Measurements from ENCODE around the gene TAB2.
"Not testable (repeated sequence)": the region's sequence is repeated elsewhere in the genome, so short reads cannot be mapped to it uniquely, and the experiment has no call there.

The TAB2 gene

GRCh38 chr6:149335924-149336608 lies 18.6 kb downstream of the TAB2 start:
- peak; percentile 26 for DNase-seq

DNA sequence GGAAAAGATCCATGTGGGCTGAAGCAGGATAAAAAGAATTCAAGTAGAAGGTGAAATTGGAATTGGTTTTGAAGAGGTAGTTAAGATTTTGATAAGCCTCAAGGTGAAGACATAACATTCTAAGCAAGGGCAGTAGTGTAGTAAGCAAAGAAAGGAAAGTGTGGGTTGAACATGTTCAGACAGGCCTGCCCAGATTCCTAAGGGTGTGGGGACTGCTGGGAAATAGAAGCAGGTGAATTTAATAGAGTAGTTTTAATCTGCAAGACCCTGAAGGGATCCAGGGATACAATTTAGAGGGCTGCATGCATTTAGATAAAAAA lies 19.1 kb downstream of the TAB2 start:
- DNase-seq: no peak

DNA sequence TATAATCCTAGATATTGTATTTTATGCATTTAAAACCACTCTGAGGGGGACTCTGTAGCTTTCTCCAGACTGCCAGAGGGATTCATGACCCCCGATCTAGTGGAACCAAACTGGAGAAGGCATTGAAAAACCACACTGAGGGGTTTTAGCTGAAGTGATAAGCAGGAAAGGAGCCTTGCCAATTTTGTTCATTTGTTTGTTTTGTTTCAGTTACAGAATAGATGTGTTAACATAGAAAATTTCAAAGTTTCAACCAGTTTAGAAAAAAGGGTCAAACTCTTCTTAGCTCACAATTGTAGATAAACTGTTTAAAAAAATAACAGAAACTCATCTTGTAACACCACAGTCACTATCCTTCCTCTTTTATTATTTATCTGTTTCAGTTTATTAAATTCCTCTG lies 19.8 kb downstream of the TAB2 start:
- DNase-seq: no peak

GRCh38 chr6:149340200-149340599 lies 22.7 kb downstream of the TAB2 start:
- no peak for DNase-seq

- DNase-seq: no peak
Observed at GRCh38 chr6:149342525-149342924, 25.0 kb downstream of the TAB2 start.

DNA sequence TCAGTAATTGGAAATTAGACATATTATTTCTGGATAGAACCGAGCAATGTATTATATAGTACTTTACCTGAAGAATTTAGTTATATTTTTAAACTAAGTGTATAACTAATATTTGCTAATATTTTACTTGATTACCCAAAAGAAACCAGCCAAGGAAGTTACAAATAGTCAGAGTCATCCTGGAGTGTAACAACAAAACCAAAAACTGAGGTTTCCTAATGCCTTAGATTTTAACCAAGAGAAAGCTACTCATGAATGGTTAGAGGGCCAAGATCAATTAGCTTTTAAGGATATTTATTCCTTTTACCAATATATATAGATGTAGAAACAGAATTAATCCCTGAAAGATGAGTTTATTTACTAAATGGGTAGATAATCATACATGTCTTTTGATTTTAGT lies 26.0 kb downstream of the TAB2 start:
- DNase-seq: no peak

DNA sequence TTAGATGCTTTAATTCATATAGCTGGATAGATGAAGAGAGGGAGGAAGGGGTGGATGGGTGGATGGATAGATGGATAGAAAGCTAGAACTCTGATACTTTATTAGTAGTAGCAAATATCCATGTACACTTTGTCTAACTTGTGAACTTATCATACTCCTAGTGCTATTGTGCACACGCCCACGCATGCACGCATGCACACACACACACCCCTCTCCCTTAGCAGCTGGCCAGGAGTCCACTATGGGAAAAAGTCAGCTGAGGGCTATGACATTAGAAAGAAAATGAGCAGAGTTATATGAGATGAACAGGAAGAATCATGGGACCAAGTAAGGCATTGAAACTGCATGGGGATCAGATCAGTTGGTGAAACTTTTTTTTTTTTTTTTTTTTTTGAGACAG lies 28.6 kb downstream of the TAB2 start:
- DNase-seq: no peak

DNA sequence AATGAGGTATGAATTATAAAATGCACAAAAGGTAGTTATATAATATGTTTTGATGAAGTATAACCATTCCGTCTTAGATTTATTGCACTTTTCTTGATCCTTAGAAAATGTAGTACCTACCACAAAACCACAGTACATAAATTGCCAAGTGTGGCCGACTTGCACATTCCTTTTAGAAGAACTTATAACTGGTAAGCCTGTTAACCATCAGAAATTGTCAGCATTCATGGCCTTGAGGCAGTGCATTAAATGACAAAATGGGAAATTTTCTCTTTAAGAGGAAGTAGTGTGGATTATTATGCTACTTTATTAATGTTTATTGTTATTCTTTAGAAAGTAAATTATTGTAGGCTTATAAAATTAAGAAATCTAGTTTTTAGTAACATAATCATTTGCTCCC lies 29.6 kb downstream of the TAB2 start:
- no peak for DNase-seq

- not testable (repeated sequence) for DNase-seq
Observed at GRCh38 chr6:149349279-149349678, 31.8 kb downstream of the TAB2 start.

GRCh38 chr6:149354009-149354408 lies 36.5 kb downstream of the TAB2 start:
- DNase-seq: no peak

- no peak for DNase-seq
Observed at GRCh38 chr6:149356081-149356750, 38.7 kb downstream of the TAB2 start.

GRCh38 chr6:149357726-149358538 lies 40.4 kb downstream of the TAB2 start:
- no peak for DNase-seq

GRCh38 chr6:149359440-149359839 lies 41.9 kb downstream of the TAB2 start:
- no peak for DNase-seq

DNA sequence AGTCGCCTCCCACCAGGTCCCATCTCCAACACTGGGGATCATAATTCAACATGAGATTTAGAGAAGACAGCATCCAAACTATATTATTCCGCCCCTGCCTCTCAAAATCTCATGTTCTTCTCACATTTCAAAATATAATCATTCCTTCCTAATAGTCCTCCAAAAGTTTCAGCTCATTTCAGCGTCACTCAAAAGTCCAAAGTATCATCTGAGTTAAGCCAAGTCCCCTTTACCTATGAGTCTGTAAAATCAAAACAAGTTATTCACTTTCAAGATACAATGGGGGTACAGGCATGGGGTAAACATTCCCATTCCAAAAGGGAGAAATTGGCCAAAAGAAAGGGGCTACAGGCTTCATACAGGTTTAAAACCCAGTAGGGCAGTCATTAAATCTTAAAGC lies 43.0 kb downstream of the TAB2 start:
- no peak for DNase-seq

GRCh38 chr6:149362289-149362688 lies 44.8 kb downstream of the TAB2 start:
- no peak for DNase-seq

- DNase-seq: no peak
Observed at GRCh38 chr6:149363154-149363553, 45.6 kb downstream of the TAB2 start.

DNA sequence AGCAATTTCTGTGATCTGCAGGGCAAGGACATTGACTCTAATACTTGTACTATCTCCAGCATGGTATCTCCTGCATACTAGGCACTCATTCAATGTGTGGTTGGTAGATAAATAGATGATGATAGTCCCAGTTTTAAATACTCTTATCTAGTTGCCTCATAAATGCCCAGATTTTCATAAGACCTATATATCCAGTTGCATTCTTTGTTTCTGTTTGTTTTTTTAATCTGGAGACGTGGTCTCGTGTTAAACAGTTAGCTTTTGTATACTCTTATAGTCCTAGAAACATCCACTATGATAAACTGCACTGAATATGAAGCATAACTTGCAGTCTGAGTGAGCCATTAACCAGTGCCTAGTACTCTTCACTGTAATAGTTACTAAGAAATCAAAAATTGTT lies 47.0 kb downstream of the TAB2 start:
- DNase-seq: no peak

DNA sequence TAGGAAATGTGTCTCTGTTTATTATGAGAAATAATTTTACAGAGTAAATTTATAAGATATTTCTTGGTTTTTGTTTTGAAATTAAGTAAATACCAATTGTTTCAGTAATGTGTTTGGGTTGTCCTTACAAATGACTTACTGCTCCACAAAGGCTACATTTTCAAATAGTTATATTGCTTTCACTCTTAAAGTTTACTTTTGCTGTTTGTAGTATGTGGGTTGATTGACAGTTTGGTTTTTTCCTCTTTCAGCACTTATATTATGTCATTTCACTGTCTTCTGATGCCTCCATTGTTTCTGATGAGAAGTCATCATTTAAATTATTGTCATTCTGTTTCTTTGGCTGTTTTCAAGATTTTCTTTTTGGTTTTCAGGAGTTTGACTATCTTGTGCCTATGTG lies 47.7 kb downstream of the TAB2 start:
- DNase-seq: no peak

- peak; percentile 52 for DNase-seq
Observed at GRCh38 chr6:149366267-149366921, 48.9 kb downstream of the TAB2 start.

DNA sequence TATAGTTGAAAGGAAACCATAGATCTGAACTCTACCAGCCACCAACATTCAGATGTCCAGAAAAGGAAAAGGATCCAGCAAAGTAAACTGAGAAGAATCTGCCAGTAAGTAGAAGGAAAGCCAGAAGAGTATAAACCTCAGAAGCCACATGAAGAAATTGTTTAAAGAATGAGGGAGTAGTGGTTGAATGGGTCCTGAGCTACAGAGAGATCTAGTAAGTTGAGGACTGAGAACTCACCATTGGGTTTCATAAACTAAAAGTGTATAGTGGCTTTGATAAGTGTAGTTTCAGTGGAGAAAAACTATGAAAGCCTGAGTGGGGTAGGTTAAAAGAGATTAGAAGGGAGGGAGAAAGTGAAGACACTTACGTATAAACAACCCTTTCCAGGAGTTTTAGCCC lies 50.6 kb downstream of the TAB2 start:
- no peak for DNase-seq

- no peak for DNase-seq
Observed at GRCh38 chr6:149371154-149371553, 53.6 kb downstream of the TAB2 start.

DNA sequence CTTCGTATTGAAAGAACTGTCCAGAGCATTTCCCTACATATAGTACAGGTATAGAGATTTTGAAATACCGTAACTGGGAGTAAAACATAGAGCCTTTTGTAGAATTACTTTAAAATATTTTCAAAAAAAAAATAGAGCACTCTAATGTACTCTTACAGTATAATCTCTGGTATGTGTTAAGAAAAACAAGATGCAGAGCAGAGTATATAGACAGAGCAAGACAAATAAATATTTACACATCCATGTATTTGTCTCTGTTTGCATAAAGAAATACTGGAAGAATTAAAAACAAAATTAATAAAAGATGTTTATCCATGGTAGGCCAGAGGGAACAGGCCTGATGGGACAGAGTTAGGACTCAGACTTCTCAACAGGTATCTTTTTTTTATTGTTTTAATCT lies 54.5 kb downstream of the TAB2 start:
- DNase-seq: no peak

DNA sequence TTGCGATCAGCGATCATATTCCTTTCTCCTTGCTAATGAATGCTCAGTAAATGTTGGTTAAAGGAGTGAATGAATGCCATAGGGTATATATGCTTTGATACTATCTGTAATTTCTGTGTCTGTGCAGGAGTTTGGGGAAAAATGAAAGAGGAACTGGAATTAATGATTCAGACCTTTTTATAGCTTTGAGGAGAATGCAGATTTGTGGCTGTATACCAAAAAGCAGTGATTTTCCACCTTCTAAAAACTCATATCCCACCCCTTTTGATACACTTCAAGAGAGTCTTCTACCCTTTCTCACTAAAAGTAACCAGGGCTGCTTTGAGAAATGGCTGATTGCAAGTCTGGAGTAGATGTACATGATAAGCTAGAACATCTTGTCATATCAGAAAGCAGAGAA lies 56.0 kb downstream of the TAB2 start:
- DNase-seq: no peak

- no peak for DNase-seq
Observed at GRCh38 chr6:149379977-149380376, 62.5 kb downstream of the TAB2 start.

Data from CD4-positive, alpha-beta T cell treated with Interleukin-12 subunit alpha and Interleukin-12 subunit beta, for 1 hour (primary cell).